ENCODE measurements around the gene JPH3. TPM values are rescaled to one million over a fixed set of nuclear protein-coding genes. Genes with fewer than 3 reads are reported as not detected.

The JPH3 gene
- total RNA-seq, 1 experiment from 2014 or later = 0.57 TPM

DNA sequence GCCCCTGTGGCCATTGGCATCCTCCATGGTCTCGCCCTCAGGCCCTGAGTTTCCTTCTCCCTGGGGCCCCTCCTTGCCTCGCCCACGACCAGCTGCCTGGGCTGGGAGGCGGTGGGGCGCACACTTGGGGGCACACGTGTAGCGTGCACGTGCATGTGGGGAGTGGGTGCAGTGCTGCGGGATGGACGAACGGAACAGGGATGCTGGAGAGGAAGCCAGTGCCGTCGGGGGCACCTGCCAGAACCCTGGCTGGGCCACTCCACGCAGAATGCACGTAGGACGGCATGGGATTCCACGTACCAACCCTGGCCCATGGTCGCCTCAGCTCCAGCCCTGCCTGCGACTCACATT, 83.1 kb downstream of the JPH3 start:
- no TSS peak for BruUV-seq (replicated peaks)
- H3K27me3 Mint-ChIP-seq (ENCODE audit: unreplicated experiment) = peaks cover 51% of the 10 kb centered on the region
- CTCF ChIA-PET = no interaction called here
- no peak overlapping the region for H3K27ac Mint-ChIP-seq (ENCODE audit: unreplicated experiment)
- no peaks in the 10 kb centered on the region for H3K4me1 Mint-ChIP-seq (ENCODE audit: low read depth, unreplicated experiment)
- H3K36me3 Mint-ChIP-seq (ENCODE audit: insufficient read depth, unreplicated experiment) = peaks cover 7% of the 10 kb centered on the region
- no peak for DNase-seq
- TF ChIP-seq, protein P1, sequence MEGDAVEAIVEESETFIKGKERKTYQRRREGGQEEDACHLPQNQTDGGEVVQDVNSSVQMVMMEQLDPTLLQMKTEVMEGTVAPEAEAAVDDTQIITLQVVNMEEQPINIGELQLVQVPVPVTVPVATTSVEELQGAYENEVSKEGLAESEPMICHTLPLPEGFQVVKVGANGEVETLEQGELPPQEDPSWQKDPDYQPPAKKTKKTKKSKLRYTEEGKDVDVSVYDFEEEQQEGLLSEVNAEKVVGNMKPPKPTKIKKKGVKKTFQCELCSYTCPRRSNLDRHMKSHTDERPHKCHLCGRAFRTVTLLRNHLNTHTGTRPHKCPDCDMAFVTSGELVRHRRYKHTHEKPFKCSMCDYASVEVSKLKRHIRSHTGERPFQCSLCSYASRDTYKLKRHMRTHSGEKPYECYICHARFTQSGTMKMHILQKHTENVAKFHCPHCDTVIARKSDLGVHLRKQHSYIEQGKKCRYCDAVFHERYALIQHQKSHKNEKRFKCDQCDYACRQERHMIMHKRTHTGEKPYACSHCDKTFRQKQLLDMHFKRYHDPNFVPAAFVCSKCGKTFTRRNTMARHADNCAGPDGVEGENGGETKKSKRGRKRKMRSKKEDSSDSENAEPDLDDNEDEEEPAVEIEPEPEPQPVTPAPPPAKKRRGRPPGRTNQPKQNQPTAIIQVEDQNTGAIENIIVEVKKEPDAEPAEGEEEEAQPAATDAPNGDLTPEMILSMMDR (IDR thresholded peaks at IDR 0.05; ENCODE audit: unreplicated experiment) = no peak
- H3K4me3 Mint-ChIP-seq (ENCODE audit: low read depth, unreplicated experiment) = no peak overlapping the region
- H3K9me3 Mint-ChIP-seq (ENCODE audit: low read depth, unreplicated experiment) = no peaks in the 10 kb centered on the region
- intact Hi-C loops (cut with micrococcal nuclease; ENCODE audit: unreplicated experiment) = no loop called here

DNA sequence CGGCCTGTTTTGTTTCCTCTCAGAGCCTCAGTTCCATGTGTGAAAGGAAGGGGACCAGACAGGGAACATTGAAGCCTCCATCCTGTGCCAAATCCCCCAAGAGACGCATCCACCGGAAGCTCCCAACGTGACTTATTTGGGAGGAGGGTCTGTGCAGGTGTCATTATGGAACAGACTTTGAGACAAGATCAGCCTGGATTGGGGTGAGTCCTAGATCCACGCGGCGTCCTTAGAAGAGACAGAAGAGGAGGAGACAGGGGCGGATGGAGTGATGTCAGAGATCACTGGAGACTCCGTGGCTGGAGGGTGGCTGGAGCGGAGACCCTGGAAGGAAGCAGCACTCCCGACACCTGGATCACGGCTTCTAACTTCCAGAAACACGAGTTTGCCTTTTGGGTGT, 83.5 kb downstream of the JPH3 start:
- TF ChIP-seq, protein P1 (IDR thresholded peaks at IDR 0.05; ENCODE audit: unreplicated experiment) = no peak
- H3K4me3 Mint-ChIP-seq (ENCODE audit: low read depth, unreplicated experiment) = no peak overlapping the region
- H3K27me3 Mint-ChIP-seq (ENCODE audit: unreplicated experiment) = peaks cover 47% of the 10 kb centered on the region
- BruUV-seq (replicated peaks) = no TSS peak
- H3K27ac Mint-ChIP-seq (ENCODE audit: unreplicated experiment) = no peak overlapping the region
- H3K36me3 Mint-ChIP-seq (ENCODE audit: insufficient read depth, unreplicated experiment) = peaks cover 9% of the 10 kb centered on the region
- intact Hi-C loops (cut with micrococcal nuclease; ENCODE audit: unreplicated experiment) = no loop called here
- CTCF ChIA-PET = no interaction called here
- no peak for DNase-seq
- no peaks in the 10 kb centered on the region for H3K9me3 Mint-ChIP-seq (ENCODE audit: low read depth, unreplicated experiment)
- no peaks in the 10 kb centered on the region for H3K4me1 Mint-ChIP-seq (ENCODE audit: low read depth, unreplicated experiment)

DNA sequence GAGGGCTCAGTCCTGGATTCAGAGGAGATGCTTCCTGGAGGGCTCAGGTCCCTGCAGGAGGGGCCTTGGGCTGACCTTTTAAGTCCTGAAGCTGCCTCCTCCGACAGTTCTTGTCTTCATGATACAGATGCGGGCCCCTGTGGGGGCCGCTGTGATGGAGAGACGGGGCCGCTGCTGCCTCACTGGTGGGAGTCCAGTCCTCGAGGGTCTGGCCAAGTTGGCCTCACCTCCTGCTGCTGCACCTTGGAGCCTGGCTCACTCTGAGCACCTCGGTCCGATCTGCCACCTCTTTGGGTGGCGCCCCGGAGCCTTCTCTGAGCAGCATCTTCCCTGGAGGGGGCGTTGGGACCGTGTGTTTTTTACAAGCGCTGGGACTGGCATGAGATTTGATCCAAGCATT, 84.4 kb downstream of the JPH3 start:
- Mint-ChIP-seq H3K9me3 (ENCODE audit: low read depth, unreplicated experiment) (no peaks in the 10 kb centered on the region), H3K36me3 (ENCODE audit: insufficient read depth, unreplicated experiment) (peaks cover 14% of the 10 kb centered on the region), H3K27me3 (ENCODE audit: unreplicated experiment) (peaks cover 38% of the 10 kb centered on the region), H3K27ac (ENCODE audit: unreplicated experiment) (no peak overlapping the region), H3K4me3 (ENCODE audit: low read depth, unreplicated experiment) (no peak overlapping the region), H3K4me1 (ENCODE audit: low read depth, unreplicated experiment) (no peaks in the 10 kb centered on the region)
- no peak for DNase-seq
- TF ChIP-seq, protein P1 (IDR thresholded peaks at IDR 0.05; ENCODE audit: unreplicated experiment) = no peak
- no TSS peak for BruUV-seq (replicated peaks)
- intact Hi-C loops (cut with micrococcal nuclease; ENCODE audit: unreplicated experiment) = no loop called here
- CTCF ChIA-PET = no interaction called here

DNA sequence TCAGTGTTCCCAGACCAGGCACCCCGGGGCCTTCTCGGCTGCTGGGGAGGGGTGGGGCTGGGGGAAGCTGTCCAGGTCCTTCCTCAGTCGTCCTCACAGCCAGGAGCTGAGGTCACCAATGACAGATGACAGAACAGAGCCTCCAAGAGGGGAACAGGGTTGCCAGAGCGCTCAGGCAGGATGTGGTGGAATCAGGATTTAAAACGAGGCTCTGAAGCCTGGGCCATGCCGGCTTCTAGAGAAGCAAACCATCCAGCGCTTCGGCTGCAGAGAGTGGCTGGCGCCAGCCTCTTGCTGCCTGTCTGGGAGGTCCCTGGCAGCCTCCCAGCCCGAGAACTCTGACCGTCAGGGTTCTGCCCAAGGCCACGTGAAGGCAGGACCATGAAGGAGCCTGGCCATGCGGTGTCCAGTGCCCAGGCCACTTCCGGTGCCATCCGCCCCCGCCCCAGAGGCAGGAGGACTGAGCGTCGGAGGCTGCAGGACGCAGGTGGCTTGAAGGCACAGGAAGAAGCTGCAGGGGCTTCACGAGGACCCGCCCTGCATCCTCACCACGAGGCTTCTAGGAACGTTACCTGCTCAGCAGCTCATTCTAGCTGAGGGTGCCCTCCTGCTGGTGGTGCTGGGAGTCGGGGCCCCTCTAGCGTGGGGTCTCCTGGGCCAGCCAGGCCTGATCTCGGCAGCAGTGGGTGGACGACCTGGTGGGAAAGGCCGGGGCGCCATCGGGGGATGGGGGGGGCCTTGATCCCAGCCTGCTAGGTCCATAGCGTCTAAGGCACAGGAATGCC, 85.0 kb downstream of the JPH3 start:
- CTCF ChIA-PET = no interaction called here
- Mint-ChIP-seq H3K27me3 (ENCODE audit: unreplicated experiment) (peaks cover 37% of the 10 kb centered on the region), H3K36me3 (ENCODE audit: insufficient read depth, unreplicated experiment) (peaks cover 19% of the 10 kb centered on the region), H3K4me1 (ENCODE audit: low read depth, unreplicated experiment) (no peaks in the 10 kb centered on the region), H3K27ac (ENCODE audit: unreplicated experiment) (no peak overlapping the region), H3K9me3 (ENCODE audit: low read depth, unreplicated experiment) (no peaks in the 10 kb centered on the region), H3K4me3 (ENCODE audit: low read depth, unreplicated experiment) (no peak overlapping the region)
- no TSS peak for BruUV-seq (replicated peaks)
- TF ChIP-seq, protein P1 (IDR thresholded peaks at IDR 0.05; ENCODE audit: unreplicated experiment) = no peak
- DNase-seq = no peak
- intact Hi-C loops (cut with micrococcal nuclease; ENCODE audit: unreplicated experiment) = no loop called here

All from Calu3 (cell line).